Hepatocyte (in vitro differentiated cells): ENCODE results near the gene MSH3. TPM values are rescaled to one million over a fixed set of nuclear protein-coding genes. Genes with fewer than 3 reads are reported as not detected.

Experiments used
- DNase-seq: peaks from one replicate; pipeline ENCODE4 v3.0.0-alpha.2; 2016; ENCODE audit warnings: low spot score
- H2AFZ ChIP-seq: fragments of 200-600 bp; sonication (generic); 2 replicates; pipeline ENCODE4 v1.6.0; 2016; ENCODE audit warnings: antibody characterized with exemption, mild to moderate bottlenecking
- H3K27ac ChIP-seq: fragments of 200-600 bp; sonication (generic); 2 replicates; pipeline ENCODE4 v1.5.1; 2016; ENCODE audit warnings: mild to moderate bottlenecking
- H3K27me3 ChIP-seq: fragments of 200-600 bp; sonication (generic); 2 replicates; pipeline ENCODE4 v1.6.1; 2016
- H3K36me3 ChIP-seq: fragments of 200-600 bp; sonication (generic); replicated peaks from 2 replicates; pipeline ENCODE4 v1.5.1; 2016; ENCODE audit warnings: low read depth; ENCODE audit not compliant: insufficient read depth
- H3K4me1 ChIP-seq: fragments of 200-600 bp; sonication (generic); 2 replicates; pipeline ENCODE4 v1.5.1; 2016; ENCODE audit warnings: mild to moderate bottlenecking, moderate library complexity; ENCODE audit not compliant: insufficient read depth
- H3K4me2 ChIP-seq: fragments of 200-600 bp; sonication (generic); 2 replicates; pipeline ENCODE4 v1.6.0; 2016
- H3K4me3 ChIP-seq: fragments of 200-600 bp; sonication (generic); 2 replicates; pipeline ENCODE4 v1.5.1; 2016; ENCODE audit warnings: mild to moderate bottlenecking
- H3K79me2 ChIP-seq: fragments of 200-600 bp; sonication (generic); 2 replicates; pipeline ENCODE4 v1.6.0; 2017; ENCODE audit warnings: mild to moderate bottlenecking
- H3K9me2 ChIP-seq: fragments of 200-600 bp; sonication (generic); replicated peaks from 2 replicates; pipeline ENCODE4 v1.6.0; 2017; ENCODE audit warnings: mild to moderate bottlenecking; ENCODE audit not compliant: insufficient read depth
- H3K9me3 ChIP-seq: fragments of 200-600 bp; sonication (generic); 2 replicates; pipeline ENCODE4 v1.5.1; 2016; ENCODE audit warnings: low read depth, mild to moderate bottlenecking
- H4K20me1 ChIP-seq: fragments of 200-600 bp; sonication (generic); 2 replicates; pipeline ENCODE4 v1.6.0; 2016; ENCODE audit warnings: mild to moderate bottlenecking; ENCODE audit not compliant: insufficient read depth, poor library complexity, severe bottlenecking
- CTCF ChIP-seq: fragments of 200-600 bp; sonication (generic); IDR thresholded peaks from 2 replicates; pipeline ENCODE4 v1.5.1; 2016; ENCODE audit warnings: antibody characterized with exemption, mild to moderate bottlenecking; ENCODE audit not compliant: poor library complexity
- EZH2 ChIP-seq: fragments of 200-600 bp; sonication (generic); IDR thresholded peaks from 2 replicates; pipeline ENCODE4 v1.6.1; 2016; ENCODE audit warnings: antibody characterized with exemption, mild to moderate bottlenecking, borderline replicate concordance
- EZH2phosphoT487 ChIP-seq: fragments of 200-600 bp; sonication (generic); IDR thresholded peaks from one replicate; pipeline ENCODE4 v1.6.1; 2018; ENCODE audit warnings: antibody characterized with exemption, mild to moderate bottlenecking, low read depth, moderate library complexity; ENCODE audit not compliant: unreplicated experiment, severe bottlenecking
- WGBS: methylation state at CpG from one replicate; pipeline ENCODE4 v1.1.6; 2016; ENCODE audit warnings: low lambda C conversion rate; ENCODE audit errors: missing lambda C conversion rate; 5-methylcytosine and 5-hydroxymethylcytosine counted together
- polyA plus RNA-seq: library from polyadenylated mRNA; unstranded; fragments of >200 nt; fragmentation: Nextera tagmentation; extraction: Ambion mirVana; gene quantifications from 2 replicates; pipeline ENCODE4 v1.2.1, GENCODE V29; 2016
- total RNA-seq: library from RNA; depleted of rRNA; stranded (reverse); fragments of >200 nt; gene quantifications from 2 replicates; pipeline ENCODE4 v1.2.3, GENCODE V29; 2014

The MSH3 gene
- total and polyA plus RNA-seq, 2 experiments from 2014 or later, result 8.1 to 13.2 TPM

- H3K36me3 ChIP-seq, result no peaks in the 10 kb centered on the region
- 89% methylated on average over 5 of the region's 5 CpGs for WGBS
- no peaks in the 10 kb centered on the region for H3K27me3 ChIP-seq
- H2AFZ ChIP-seq, result no peak overlapping the region
- H3K9me2 ChIP-seq, result no peaks in the 10 kb centered on the region
- H3K4me2 ChIP-seq, result no peak overlapping the region
- no peak for DNase-seq
- no peaks in the 10 kb centered on the region for H3K79me2 ChIP-seq
- no peak overlapping the region for H3K27ac ChIP-seq
- no peak for TF ChIP-seq CTCF
- no peak for TF ChIP-seq EZH2phosphoT487
- no peak for TF ChIP-seq EZH2
- no peaks in the 10 kb centered on the region for H3K9me3 ChIP-seq
- no peaks in the 10 kb centered on the region for H4K20me1 ChIP-seq
- H3K4me1 ChIP-seq, result peaks cover 4% of the 10 kb centered on the region
- no peak overlapping the region for H3K4me3 ChIP-seq
These were observed 56.8 kb downstream of the MSH3 start for GRCh38 chr5:80711216-80711615.

- Histone ChIP-seq H2AFZ (no peak overlapping the region), H3K27me3 (no peaks in the 10 kb centered on the region), H3K79me2 (no peaks in the 10 kb centered on the region), H3K9me2 (no peaks in the 10 kb centered on the region), H4K20me1 (no peaks in the 10 kb centered on the region), H3K4me1 (peaks cover 4% of the 10 kb centered on the region), H3K9me3 (no peaks in the 10 kb centered on the region), H3K4me3 (no peak overlapping the region), H3K36me3 (no peaks in the 10 kb centered on the region), H3K4me2 (no peak overlapping the region), H3K27ac (no peak overlapping the region)
- TF ChIP-seq EZH2 (no peak), EZH2phosphoT487 (no peak), CTCF (peak; percentile 39)
- peak; percentile 34 for DNase-seq
- 91% methylated on average over 3 of the region's 3 CpGs for WGBS
These were observed 57.5 kb downstream of the MSH3 start for GRCh38 chr5:80711938-80712337.

GRCh38 chr5:80712919-80713318, 58.5 kb downstream of the MSH3 start:
- H2AFZ ChIP-seq, result no peak overlapping the region
- no peaks in the 10 kb centered on the region for H3K79me2 ChIP-seq
- H3K4me2 ChIP-seq, result no peak overlapping the region
- no peaks in the 10 kb centered on the region for H3K36me3 ChIP-seq
- peaks cover 4% of the 10 kb centered on the region for H3K4me1 ChIP-seq
- H3K4me3 ChIP-seq, result no peak overlapping the region
- no peaks in the 10 kb centered on the region for H3K9me2 ChIP-seq
- H3K27ac ChIP-seq, result no peak overlapping the region
- no peaks in the 10 kb centered on the region for H4K20me1 ChIP-seq
- H3K27me3 ChIP-seq, result no peaks in the 10 kb centered on the region
- 47% methylated on average over 2 of the region's 2 CpGs for WGBS
- DNase-seq, result no peak
- H3K9me3 ChIP-seq, result no peaks in the 10 kb centered on the region
- TF ChIP-seq EZH2 (no peak), EZH2phosphoT487 (no peak), CTCF (no peak)

GRCh38 chr5:80713631-80714030, 59.2 kb downstream of the MSH3 start:
- 97% methylated on average over 5 of the region's 5 CpGs for WGBS
- no peak overlapping the region for H2AFZ ChIP-seq
- no peak overlapping the region for H3K27ac ChIP-seq
- H3K27me3 ChIP-seq, result no peaks in the 10 kb centered on the region
- H3K4me1 ChIP-seq, result peaks cover 4% of the 10 kb centered on the region
- H3K9me2 ChIP-seq, result no peaks in the 10 kb centered on the region
- no peaks in the 10 kb centered on the region for H3K9me3 ChIP-seq
- H3K79me2 ChIP-seq, result no peaks in the 10 kb centered on the region
- no peak overlapping the region for H3K4me3 ChIP-seq
- H4K20me1 ChIP-seq, result no peaks in the 10 kb centered on the region
- H3K4me2 ChIP-seq, result no peak overlapping the region
- no peaks in the 10 kb centered on the region for H3K36me3 ChIP-seq
- TF ChIP-seq EZH2, result no peak
- DNase-seq, result no peak
